GM12875 (cell line): ENCODE data around the gene CACNA2D3.

Source experiments
- H3K4me3 ChIP-seq: one replicate; pipeline ENCODE4 v1.5.1; 2011; ENCODE audit warnings: low read depth, low read length, control low read depth
- CTCF ChIP-seq: IDR thresholded peaks from 2 replicates; pipeline ENCODE4 v1.5.1; 2011; ENCODE audit warnings: low read depth, mild to moderate bottlenecking, control low read depth, inconsistent platforms, low read length, moderate library complexity, borderline replicate concordance; ENCODE audit not compliant: insufficient read depth

The CACNA2D3 gene

GRCh38 chr3:54713031-54713430 lies 590.7 kb downstream of the CACNA2D3 start:
- TF ChIP-seq CTCF = no peak
- no peak overlapping the region for H3K4me3 ChIP-seq

GRCh38 chr3:54713455-54713854 lies 591.1 kb downstream of the CACNA2D3 start:
- H3K4me3 ChIP-seq = no peak overlapping the region
- TF ChIP-seq CTCF = no peak

- TF ChIP-seq CTCF = no peak
These were observed 591.7 kb downstream of the CACNA2D3 start for GRCh38 chr3:54714035-54714434.

GRCh38 chr3:54717506-54717905 lies 595.2 kb downstream of the CACNA2D3 start:
- no peak overlapping the region for H3K4me3 ChIP-seq
- no peak for TF ChIP-seq CTCF

More at GRCh38 chr3:54714035-54714434, 591.7 kb downstream of the CACNA2D3 start:
- no peak overlapping the region for H3K4me3 ChIP-seq

- no peak for TF ChIP-seq CTCF
- no peak overlapping the region for H3K4me3 ChIP-seq
These were observed 597.6 kb downstream of the CACNA2D3 start for GRCh38 chr3:54719914-54720313.

- H3K4me3 ChIP-seq = no peak overlapping the region
- TF ChIP-seq CTCF = no peak
These were observed 598.3 kb downstream of the CACNA2D3 start for GRCh38 chr3:54720604-54721003.

- H3K4me3 ChIP-seq = no peak overlapping the region
- no peak for TF ChIP-seq CTCF
These were observed 609.5 kb downstream of the CACNA2D3 start for GRCh38 chr3:54731732-54732445.
